HG02798 (cell line): ENCODE results near the gene SCYL1.
A peak's percentile ranks its signal among the peaks of the same experiment; 100 is the strongest.

Source experiments
- ATAC-seq: cut with Tn5 transposase; IDR thresholded peaks from one replicate; pipeline ENCODE4 v1.9.1; 2021; ENCODE audit warnings: mild to moderate bottlenecking; ENCODE audit not compliant: unreplicated experiment, poor library complexity

SCYL1 gene

DNA sequence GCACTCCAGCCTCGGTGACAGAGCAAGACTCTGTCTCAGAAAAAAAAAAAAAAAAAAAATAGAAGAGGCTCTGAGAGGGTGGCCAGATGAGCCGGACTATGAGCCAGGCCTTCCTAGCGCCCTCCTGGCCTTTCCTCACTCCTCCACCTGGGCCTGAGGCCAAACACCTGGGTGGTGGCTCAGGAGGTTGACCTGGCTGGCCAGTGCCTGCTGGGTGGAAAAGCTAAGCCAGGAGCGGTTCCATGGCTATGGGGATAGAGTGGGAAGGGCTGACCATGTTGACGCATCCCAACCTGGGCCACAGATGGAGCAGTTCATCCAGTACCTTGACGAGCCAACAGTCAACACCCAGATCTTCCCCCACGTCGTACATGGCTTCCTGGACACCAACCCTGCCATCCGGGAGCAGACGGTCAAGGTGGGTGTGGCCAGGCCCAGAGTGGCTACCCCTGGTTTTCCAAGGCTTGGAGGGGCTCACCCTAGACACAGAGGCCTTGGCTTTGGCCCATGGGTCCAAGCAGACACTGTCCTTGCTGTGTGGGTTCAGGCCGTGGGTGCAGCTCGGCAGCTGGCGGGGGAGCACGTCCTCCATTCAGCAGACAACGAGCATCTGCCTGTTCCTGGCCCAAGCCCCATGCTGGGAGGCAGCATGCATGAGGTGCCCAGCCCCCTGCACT lies 7.6 kb downstream of the SCYL1 start:
- ATAC-seq: no peak

GRCh38 chr11:65535102-65535501 lies 10.2 kb downstream of the SCYL1 start:
- no peak for ATAC-seq

- no peak for ATAC-seq
Observed at GRCh38 chr11:65536412-65537295, 11.8 kb downstream of the SCYL1 start.

DNA sequence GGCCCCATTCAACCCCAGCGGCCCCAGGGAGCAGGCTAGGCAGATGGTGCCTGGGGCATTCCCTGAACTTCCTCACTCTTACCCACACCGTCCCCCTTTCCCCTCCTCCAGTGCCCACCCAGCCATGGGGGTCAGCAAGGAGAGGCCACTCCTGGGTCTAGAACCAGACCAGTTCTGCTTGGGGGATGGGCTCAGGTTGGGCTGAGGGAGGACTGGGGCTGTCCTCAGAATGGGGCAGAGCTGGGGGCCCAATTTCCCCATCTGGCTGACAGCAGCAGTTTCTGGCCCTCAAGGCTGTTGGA lies 12.4 kb downstream of the SCYL1 start:
- no peak for ATAC-seq

DNA sequence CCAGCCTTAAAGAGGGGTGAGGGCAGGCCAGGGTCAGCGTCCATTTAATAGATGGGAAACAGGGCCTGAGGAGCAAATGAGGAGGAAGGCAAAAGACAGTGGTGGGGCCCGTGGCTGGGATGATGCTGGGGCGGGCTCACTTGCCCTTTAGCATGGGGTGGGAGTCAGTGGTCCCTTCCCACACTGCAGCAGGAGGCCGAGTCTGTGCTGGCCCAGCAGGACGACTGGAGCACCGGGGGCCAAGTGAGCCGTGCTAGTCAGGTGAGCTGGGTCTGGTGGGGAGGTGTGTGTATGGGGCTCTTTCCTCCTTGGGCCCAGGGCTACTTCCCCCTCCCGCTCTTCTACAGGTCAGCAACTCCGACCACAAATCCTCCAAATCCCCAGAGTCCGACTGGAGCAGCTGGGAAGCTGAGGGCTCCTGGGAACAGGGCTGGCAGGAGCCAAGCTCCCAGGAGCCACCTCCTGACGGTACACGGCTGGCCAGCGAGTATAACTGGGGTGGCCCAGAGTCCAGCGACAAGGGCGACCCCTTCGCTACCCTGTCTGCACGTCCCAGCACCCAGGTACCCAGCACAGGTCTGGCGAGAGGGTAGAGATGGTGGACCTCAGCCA lies 12.8 kb downstream of the SCYL1 start:
- ATAC-seq: no peak

DNA sequence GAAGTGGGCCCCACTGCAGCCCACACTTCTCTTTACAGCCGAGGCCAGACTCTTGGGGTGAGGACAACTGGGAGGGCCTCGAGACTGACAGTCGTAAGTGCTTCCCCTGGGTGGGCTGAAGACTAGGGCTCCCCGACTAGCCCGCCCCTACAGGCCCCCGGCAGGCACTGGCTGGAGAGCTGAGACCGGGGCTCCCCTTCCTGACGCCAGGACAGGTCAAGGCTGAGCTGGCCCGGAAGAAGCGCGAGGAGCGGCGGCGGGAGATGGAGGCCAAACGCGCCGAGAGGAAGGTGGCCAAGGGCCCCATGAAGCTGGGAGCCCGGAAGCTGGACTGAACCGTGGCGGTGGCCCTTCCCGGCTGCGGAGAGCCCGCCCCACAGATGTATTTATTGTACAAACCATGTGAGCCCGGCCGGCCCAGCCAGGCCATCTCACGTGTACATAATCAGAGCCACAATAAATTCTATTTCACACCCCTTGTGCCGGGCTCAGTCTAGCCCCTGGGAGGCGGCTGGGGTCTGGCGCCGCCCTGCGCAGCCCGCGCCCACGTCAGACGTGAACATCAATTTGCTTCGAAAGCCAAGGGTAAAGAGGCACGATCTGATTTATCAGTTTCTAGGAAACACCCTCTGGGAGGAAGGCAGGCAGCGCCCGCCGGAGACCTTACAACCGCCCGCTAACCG lies 13.5 kb downstream of the SCYL1 start:
- ATAC-seq: no peak

- ATAC-seq: no peak
Observed at GRCh38 chr11:65538915-65539743, 14.2 kb downstream of the SCYL1 start.

DNA sequence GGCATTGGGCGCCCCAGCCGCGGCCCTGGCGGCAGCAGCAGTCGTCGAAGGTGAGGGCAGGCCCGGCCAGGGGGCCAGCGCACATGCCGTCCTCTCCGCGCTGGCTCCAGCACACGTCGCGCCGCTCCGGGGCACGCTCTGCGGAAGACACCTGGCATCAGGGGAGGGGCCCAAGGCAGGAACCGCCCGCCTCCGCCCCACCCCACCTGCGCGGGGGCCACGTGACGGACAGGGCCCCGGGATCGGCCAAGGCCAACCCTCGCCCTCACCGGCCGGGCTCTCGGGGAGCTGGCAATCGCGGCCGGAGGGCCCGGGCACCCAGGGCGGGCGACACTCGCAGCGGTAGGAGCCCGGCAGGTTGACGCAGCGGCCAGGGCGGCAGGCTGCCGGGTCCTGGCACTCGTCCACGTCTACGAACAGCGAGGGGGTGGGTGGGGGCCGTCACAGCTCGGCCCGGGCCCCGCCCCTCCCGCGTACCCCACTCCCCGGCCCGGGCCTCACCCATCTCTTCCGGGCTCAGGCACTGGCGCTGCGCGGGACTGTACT lies 14.9 kb downstream of the SCYL1 start:
- ATAC-seq: peak; percentile 63

DNA sequence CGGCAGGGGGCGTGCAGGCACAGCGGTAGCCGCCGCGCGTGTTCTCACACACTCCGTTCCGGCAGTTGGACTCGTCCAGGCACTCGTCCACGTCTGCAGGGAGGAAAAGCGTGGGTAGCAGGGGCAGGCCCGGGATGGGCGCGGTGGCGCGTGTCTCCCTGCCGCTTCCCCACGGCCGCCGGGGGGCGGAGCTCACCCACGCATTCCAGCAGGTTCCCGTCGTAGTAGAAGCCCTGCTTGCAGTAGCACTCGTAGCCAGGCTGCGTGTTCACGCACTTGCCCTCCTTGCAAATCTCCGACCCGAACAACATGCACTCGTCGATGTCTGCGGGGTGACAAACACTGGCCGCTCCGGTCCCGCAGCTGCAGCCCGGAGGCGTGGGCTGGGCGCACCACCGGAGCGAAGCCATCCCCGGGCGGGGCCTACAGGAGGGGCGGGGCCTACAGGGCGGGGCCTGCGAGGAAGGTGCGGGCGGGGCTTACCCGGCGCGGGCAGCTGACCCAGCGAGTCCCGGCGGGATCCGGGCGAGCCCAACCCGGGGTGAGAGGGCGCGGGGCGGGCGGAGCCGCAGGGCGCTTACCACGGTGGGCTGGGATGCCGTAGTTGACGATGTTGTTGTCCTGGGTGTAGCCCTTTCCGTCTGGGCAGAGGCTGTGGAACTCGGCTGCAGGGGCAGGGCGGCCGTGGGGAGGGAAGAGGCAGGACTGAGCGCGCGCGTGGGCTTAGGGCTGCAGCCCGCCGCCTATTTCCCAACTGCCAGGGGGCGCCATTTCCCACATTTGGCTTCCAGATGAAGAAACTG lies 15.6 kb downstream of the SCYL1 start:
- peak; percentile 76 for ATAC-seq

DNA sequence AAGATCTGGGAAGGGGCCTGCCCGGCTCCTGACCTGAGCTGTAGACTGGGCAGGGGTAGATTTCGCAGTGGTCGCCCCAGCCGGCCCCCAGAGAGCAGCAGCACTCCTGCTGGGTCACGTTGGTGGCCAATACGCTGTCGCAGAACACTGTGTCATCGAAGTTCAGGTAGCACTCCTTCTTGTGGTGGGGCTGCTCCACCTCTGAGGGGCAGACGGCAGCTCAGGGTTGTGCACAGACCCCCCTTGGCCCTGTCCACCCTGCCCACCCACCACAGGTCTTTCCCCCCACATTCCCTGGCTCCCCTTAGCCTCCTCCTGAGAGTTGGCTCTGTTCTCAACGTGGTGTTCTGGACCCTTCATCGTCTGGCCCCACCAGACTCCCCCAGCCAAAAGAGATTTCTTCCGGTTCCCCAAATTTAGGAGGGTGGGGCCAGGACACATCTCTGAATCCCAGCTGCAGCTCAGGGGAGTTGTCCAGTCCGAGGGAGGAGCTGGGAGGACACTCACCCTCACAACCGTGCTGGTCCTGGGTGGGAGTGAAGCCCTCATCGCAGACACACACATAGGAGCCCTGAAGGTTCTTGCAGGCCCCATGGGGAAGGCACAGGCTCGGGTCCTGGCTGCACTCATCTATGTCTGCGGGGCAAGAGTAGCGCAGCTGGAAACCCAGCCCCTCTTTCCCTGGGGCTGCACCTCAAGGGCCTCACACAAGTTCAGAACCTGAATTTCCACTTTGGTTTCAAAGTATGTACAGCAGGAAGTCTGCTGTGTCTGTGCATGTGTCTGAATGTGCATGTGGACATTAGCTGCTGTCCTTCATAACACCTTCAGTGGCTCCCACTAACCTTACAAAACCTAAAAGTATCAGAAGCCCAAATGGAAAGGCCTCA lies 16.5 kb downstream of the SCYL1 start:
- ATAC-seq: no peak

GRCh38 chr11:65542738-65543390 lies 18.0 kb downstream of the SCYL1 start:
- no peak for ATAC-seq

GRCh38 chr11:65545853-65546216 lies 21.0 kb downstream of the SCYL1 start:
- ATAC-seq: no peak

DNA sequence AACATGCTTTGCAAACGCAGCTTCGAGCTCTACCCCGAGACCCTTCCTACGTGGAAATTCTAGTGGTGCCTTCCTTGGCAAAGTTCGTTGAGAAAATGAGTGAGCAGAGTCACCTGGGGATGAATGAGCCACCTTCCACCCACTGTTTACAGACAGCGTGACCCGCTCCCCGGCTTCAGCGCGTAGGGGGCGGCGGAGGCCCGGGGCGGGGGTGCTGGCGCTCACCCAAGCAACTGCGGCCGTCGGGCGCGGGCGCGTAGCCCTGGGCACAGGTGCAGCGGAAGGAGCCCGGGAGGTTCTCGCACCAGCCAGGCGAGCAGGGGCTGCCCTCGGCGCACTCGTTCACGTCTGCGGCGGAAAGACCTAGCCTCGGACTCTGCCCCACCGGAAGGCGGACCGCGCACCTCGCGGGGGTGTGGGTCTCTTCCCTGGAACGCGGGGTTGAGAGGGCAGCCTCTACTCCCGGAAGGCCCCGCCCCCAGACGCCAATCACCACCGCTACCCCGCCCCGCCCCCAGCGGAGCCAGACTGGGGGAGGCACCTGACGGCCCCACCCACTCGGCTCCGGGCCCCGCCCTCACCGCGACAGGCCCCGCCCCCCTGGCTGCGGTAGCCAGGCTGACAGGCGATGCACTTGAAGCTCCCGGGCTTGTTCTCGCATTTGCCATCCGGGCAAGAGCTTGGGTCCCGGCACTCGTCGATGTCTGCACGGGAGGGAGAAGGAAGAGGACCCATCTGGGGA lies 21.5 kb downstream of the SCYL1 start:
- peak; percentile 77 for ATAC-seq

DNA sequence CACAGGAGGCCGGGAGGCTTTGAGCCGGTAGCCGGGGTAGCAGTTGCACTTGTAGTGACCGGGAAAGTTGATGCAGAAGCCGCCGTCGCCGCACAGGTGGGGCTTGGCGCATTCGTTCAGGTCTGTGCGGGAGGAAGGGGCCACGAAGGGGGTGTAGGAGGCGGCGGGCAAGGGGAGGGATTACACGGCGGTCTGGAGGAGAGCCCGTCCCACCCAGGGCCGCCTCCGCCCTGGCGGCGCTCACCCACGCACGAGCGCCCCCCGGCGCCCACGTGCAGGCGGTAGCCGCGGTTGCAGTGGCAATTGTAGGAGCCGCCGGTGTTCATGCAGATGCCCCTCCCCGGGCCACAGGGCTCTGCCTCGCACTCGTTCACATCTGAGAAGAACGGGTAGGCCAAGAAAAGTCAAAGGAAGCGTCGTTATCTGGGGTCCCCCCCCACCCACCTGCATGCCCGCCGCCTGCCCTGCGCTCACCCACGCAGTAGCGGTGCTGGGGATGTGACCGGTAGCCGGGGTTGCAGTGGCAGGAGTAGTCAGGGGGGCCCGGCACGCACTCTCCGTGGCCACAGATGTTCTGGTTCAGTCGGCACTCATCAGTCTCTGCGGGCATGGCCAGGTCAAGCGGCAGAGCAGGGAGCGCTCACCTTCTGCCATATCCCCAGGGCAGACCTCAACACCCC lies 22.7 kb downstream of the SCYL1 start:
- no peak for ATAC-seq

- ATAC-seq: no peak
Observed at GRCh38 chr11:65548395-65548794, 23.5 kb downstream of the SCYL1 start.

DNA sequence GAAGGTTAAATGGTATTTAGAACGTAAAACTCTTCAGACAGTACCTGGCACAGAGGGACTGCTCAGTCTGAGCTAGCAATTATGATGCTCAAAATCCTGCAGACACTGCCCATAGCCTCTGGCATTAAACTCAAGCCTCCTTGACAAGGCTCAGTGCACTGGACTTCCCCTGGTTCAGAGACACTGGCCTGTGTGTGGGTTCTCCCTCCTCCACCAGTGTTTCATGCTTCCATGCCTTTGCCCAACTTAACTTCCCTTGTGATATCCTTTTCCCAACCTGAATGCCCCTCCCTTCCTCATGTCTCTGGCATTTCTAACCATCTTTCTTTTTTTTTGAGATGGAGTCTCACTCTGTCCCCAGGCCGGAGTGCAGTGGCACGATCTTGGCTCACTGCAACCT lies 24.2 kb downstream of the SCYL1 start:
- ATAC-seq: no peak
